WTC11 (cell line): Measurements from ENCODE around the gene APBA1.

Source experiments
- HMGA2 ChIP-seq: fragments of 250-450 bp; sonication (Bioruptor Pico); IDR thresholded peaks from 2 replicates; pipeline ENCODE4 v1.4.0; 2021; ENCODE audit warnings: mild to moderate bottlenecking, moderate library complexity
- NR2C2 ChIP-seq: sonication (generic); formaldehyde crosslinking; IDR thresholded peaks from 2 replicates; pipeline ENCODE4 v1.8.0; 2022; ENCODE audit warnings: mild to moderate bottlenecking, missing genetic modification reagents
- RELA ChIP-seq: sonication (generic); formaldehyde crosslinking; IDR thresholded peaks from 2 replicates; pipeline ENCODE4 v1.8.1; 2022; ENCODE audit warnings: missing genetic modification reagents, mild to moderate bottlenecking, borderline replicate concordance
- TEAD1 ChIP-seq: sonication (generic); formaldehyde crosslinking; IDR thresholded peaks from 2 replicates; pipeline ENCODE4 v1.8.0; 2022; ENCODE audit warnings: mild to moderate bottlenecking, missing genetic modification reagents
- ZBTB21 ChIP-seq: sonication (generic); formaldehyde crosslinking; IDR thresholded peaks from 2 replicates; pipeline ENCODE4 v1.8.1; 2023; ENCODE audit warnings: mild to moderate bottlenecking, missing genetic modification reagents, borderline replicate concordance
- TF ChIP-seq, protein P1 (sequence below): fragments of 200-600 bp; IDR thresholded peaks from 2 replicates; pipeline ENCODE4 v1.8.0; 2022; ENCODE audit warnings: antibody characterized with exemption

DNA sequence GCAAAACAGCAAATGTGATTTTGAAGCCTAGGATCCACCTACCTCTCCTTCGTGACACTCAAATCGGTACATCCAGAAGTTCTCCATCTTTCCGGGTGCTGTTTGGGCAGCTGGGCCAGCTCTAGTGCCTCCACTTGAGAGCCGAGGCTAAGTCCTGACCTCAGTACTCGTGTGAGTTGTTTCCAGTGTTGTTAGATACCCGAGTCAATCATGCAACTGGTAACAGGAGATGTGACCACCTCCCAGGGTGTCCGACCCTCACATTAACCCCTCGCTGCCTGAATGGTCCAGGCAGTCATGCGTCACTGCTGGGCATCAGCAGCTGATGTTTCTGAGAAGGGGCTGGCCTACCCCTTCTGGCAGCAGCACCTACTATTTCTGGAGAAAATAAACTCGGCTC lies 176.9 kb downstream of the APBA1 start:
- TF ChIP-seq NR2C2 (CRISPR knock-in tag) (no peak), ZBTB21 (CRISPR knock-in tag) (no peak), TEAD1 (CRISPR knock-in tag) (no peak), RELA (CRISPR knock-in tag) (no peak), HMGA2 (CRISPR knock-in tag) (no peak)
- TF ChIP-seq, protein P1, sequence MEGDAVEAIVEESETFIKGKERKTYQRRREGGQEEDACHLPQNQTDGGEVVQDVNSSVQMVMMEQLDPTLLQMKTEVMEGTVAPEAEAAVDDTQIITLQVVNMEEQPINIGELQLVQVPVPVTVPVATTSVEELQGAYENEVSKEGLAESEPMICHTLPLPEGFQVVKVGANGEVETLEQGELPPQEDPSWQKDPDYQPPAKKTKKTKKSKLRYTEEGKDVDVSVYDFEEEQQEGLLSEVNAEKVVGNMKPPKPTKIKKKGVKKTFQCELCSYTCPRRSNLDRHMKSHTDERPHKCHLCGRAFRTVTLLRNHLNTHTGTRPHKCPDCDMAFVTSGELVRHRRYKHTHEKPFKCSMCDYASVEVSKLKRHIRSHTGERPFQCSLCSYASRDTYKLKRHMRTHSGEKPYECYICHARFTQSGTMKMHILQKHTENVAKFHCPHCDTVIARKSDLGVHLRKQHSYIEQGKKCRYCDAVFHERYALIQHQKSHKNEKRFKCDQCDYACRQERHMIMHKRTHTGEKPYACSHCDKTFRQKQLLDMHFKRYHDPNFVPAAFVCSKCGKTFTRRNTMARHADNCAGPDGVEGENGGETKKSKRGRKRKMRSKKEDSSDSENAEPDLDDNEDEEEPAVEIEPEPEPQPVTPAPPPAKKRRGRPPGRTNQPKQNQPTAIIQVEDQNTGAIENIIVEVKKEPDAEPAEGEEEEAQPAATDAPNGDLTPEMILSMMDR, result no peak
